HG03439 (cell line): ENCODE measurements around the gene NPHP4.

Experiments
- ATAC-seq: cut with Tn5 transposase; IDR thresholded peaks from one replicate; pipeline ENCODE4 v1.9.1; 2021; ENCODE audit warnings: mild to moderate bottlenecking, moderate library complexity; ENCODE audit not compliant: unreplicated experiment

NPHP4 gene

GRCh38 chr1:5975133-5975880 is 16.9 kb downstream of the NPHP4 start:
- no peak for ATAC-seq

- ATAC-seq: no peak
Observed at GRCh38 chr1:5974631-5975030, 17.6 kb downstream of the NPHP4 start.

DNA sequence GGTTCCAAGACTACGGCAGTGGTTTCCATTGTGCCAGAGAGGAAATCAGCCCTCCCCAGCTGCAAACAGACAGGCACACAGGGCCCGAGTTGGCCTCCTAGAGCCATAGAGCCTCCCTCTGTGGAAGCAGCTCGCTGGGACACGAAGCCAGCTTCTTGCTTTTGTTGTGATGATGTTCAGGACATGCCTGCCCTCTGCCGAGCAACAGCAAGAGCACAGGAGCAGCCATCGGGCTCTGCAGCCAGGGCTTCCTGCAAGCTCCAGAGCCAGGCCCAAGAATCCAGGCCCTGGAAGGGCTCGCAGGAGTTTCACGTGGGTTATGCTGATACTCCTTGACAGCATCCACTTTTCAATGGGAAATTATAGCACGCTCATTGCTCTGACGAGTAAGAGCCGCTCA is 18.5 kb downstream of the NPHP4 start:
- no peak for ATAC-seq

- ATAC-seq: no peak
Observed at GRCh38 chr1:5972198-5972520, 20.1 kb downstream of the NPHP4 start.

GRCh38 chr1:5971471-5972197 is 20.6 kb downstream of the NPHP4 start:
- no peak for ATAC-seq

- ATAC-seq: no peak
Observed at GRCh38 chr1:5970610-5971273, 21.5 kb downstream of the NPHP4 start.

GRCh38 chr1:5969168-5969567 is 23.1 kb downstream of the NPHP4 start:
- ATAC-seq: no peak

DNA sequence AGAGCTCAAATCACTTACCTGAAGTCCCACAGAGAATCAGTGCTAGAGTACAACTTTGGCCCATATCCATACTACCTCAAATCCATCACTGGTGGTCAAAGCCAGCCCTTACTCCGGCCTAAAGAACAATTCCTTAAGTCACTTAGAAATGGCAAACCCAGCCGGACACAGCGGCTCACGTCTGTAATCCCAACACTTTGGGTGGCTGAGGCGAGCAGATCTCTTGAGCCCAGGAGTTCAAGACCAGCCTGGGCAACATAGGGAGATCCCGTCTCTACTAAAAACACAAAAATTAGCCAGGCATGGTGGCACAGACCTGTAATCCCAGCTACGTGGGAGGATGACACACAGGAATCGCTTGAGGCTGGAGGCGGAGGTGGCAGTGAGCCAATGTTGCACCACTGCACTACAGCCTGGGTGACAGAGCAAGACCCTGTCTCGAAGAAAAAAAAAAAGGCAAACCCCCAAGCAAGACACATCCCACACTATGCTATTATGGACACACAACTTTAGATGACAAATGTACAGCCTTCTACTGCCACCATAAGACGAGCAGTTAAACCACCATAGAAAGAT is 24.0 kb downstream of the NPHP4 start:
- ATAC-seq: no peak

DNA sequence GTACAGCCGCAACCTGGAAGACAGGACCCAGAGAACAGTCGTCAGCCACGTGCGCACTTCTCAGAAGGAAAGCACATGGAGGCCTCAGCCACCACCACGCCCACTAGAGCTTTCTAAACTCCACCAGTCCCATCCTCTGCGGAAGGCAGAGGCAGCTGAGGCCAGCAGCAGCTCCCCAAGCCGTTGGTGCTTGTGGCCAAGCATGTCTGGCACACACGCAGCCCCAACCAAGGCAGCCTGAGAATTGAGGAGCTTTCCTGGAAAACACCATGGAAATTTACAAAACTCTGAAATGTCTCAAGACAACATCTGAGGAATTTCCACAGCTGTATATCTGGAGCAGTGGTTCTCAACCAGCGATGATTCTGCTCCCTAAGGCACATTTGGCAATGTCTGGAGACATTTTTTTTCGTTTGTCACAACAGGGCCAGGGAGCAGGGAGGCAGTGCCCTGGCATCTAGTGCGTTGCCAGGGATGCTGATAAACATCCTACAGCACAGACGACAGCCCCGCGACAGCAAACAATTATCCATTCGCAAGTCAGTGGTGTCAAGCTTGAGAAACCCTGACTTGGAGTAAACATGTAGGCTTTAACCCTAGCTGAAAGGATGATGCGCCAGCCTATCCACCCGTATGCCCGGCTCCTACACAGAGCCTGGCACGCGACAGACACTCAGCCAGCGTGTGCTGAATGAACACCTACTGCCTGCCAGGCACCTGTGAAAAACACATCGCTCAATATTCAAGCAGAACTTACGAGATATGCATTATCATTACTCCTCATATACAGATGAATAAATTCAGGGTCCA is 24.7 kb downstream of the NPHP4 start:
- ATAC-seq: no peak

GRCh38 chr1:5966543-5967205 is 25.6 kb downstream of the NPHP4 start:
- ATAC-seq: no peak

- ATAC-seq: no peak
Observed at GRCh38 chr1:5965586-5966131, 26.6 kb downstream of the NPHP4 start.

- no peak for ATAC-seq
Observed at GRCh38 chr1:5962265-5963105, 29.7 kb downstream of the NPHP4 start.

GRCh38 chr1:5961601-5962000 is 30.6 kb downstream of the NPHP4 start:
- ATAC-seq: no peak

GRCh38 chr1:5960336-5960735 is 31.9 kb downstream of the NPHP4 start:
- no peak for ATAC-seq

DNA sequence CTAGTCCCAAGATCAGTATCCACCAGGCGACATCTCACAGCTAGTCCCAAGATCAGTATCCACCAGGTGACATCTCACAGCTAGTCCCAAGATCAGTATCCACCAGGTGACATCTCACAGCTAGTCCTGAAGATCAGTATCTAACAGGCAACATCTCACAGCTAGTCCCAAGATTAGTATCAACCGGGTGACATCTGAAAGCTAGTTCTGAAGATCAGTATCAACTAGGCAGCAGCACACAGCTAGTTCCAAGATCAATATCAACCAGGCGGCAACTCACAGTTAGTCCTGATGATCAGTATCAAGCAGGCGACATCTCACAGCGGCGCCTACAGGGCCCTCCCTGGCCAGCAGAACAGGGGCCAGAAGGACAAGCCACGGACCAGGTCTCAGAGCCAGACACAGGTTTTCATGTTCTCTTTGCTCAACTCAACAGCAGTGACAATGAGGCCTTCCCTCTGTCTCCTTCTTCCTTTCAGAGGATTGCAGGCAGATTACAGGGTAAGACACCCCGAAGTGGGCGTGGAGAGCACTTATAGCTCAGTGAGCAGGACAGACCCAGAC is 32.5 kb downstream of the NPHP4 start:
- ATAC-seq: no peak

- ATAC-seq: no peak
Observed at GRCh38 chr1:5959087-5959486, 33.1 kb downstream of the NPHP4 start.

- no peak for ATAC-seq
Observed at GRCh38 chr1:5956022-5956830, 36.0 kb downstream of the NPHP4 start.

DNA sequence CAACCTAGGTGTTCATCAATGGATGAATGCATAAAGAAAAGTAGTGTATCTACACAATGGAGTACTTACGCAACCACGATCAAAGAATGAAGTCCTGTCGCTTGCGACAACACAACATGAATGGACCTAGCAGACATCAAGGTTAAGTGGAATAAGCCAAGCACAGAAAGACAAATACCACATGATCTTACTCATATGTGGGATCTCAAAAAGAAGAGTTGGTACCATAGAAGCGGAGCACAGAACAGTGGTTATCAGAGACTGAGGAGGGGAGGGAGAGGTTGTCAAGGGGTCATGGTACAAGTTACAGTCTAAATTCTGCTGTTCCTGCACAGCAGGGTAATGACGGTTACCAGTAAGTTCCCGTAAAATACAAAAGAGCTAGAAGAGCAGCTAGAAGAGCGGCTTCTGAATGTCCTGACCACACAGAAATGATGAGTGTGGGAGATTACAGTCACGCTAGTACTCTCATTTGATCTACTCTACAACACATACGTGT is 36.7 kb downstream of the NPHP4 start:
- ATAC-seq: no peak
